HG03565 (cell line): ENCODE data around the gene PQBP1.

Experiments used
- ATAC-seq: cut with Tn5 transposase; IDR thresholded peaks from one replicate; pipeline ENCODE4 v1.9.1; 2021; ENCODE audit warnings: mild to moderate bottlenecking, moderate library complexity; ENCODE audit not compliant: unreplicated experiment

PQBP1 gene

GRCh38 chrX:48919947-48920717, 22.4 kb downstream of the PQBP1 start:
- ATAC-seq = no peak

- no peak for ATAC-seq
These were observed 23.0 kb downstream of the PQBP1 start for GRCh38 chrX:48920718-48921104.

GRCh38 chrX:48923771-48924170, 26.0 kb downstream of the PQBP1 start:
- no peak for ATAC-seq

- no peak for ATAC-seq
These were observed 26.5 kb downstream of the PQBP1 start for GRCh38 chrX:48924270-48924669.

GRCh38 chrX:48927123-48927522, 29.4 kb downstream of the PQBP1 start:
- no peak for ATAC-seq

- ATAC-seq = no peak
These were observed 30.1 kb downstream of the PQBP1 start for GRCh38 chrX:48927736-48928382.

DNA sequence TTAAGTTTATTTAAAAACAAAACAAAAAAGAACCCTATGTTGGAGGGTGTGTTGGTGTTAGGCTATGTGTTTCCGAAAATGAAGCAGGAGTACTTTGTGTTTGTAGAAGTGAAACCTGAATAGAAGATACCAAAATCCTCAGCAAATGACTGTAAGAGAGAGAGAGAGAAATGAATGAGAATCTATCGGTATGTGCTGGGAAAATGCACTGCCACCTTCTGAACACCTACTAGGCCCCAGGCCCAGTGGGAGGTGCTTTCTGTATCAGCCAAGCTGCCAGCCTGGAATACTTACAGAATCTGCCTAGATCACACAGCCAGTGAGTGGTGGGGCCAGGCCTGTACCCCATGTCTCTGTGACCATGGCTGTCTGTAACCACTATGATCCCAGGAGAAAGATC, 36.0 kb downstream of the PQBP1 start:
- ATAC-seq = no peak

DNA sequence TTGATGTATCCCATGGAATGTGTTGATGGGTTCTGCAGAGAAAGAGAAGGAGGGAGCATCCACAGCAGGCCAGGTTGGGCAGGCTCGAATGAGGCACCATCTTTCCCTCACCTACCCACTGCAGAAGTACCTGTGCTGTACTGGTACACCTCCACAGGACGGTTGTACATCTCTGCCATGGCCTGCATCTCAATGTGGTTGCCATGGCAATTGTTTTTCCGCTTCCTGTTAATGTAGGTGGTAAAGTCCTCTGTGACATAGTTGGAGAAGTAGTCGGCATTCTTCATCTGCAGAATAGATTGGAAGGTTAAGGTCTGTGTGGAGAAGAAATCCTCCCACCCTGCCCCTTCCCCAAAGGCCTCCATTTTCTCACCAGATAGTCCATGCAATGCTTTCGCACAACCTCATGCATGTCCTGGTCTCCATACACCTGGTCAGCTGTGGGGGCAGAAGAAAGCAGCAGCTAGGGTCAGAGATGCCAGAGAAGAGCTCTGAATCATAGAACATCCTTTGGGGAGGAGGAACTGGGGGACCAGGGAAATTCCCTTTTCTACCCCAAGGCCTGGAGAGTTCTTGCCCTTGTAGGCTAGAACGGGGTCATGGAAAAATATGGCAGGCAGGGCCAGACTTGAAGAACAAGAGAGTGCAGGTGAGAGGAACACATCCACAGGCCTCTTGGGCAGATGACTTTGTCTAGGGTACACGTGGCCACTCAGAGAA, 37.0 kb downstream of the PQBP1 start:
- ATAC-seq = no peak

DNA sequence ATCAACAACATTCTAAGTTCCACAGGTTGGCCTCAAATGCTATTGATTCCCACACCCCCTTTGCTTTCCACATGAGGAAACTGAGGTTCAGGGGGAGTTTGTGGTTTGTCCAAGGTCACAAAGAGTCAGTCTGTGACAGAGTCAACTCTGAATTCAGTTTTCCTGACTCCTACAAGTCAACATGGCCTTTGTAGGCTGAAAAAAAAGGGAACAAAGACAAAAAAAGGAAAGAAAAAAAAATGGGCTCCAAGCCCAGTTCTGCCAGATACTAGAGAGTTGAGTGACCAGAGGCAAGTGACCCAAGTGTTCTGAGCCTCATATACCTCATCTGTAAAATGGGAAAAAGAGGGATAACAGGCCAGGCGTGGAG, 37.6 kb downstream of the PQBP1 start:
- ATAC-seq = no peak

GRCh38 chrX:48936429-48937053, 38.8 kb downstream of the PQBP1 start:
- no peak for ATAC-seq

GRCh38 chrX:48937054-48937907, 39.6 kb downstream of the PQBP1 start:
- ATAC-seq = peak; percentile 37

DNA sequence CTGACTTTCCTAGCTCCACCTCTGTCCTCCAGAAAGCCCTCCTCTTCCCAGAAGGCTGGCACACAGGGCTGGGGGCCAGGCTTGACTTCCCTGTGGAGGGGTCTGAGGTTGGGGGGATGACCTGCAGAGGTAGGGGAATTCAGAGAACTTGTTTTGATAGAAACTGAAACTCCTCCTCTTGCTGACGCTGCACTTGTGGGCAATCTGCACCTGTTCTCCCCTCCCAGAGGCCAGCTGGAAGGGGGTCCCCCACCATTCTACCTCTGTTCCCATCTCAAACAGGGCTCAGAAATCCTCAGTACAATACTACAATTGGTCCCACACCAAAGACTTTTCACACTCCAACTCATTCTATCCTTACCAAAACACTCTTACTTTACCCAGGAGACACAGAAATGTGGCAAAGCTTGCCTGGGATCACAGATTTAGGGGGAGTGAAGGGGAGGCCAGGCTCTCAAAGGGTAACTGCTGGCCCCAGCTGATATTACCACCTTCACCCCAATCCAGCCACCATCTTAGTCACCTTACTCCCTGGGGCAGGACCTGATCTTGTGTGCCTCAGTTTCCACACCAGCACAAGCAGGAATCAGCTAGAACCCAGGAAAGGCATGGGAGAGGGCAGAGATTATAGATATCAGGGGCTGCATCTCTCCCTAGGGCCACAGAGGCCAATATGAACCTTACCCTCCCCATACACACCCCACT, 41.1 kb downstream of the PQBP1 start:
- peak; percentile 40 for ATAC-seq

GRCh38 chrX:48939524-48940228, 41.9 kb downstream of the PQBP1 start:
- no peak for ATAC-seq

- ATAC-seq = no peak
These were observed 42.8 kb downstream of the PQBP1 start for GRCh38 chrX:48940404-48940955.

GRCh38 chrX:48942895-48943294, 45.2 kb downstream of the PQBP1 start:
- no peak for ATAC-seq

- ATAC-seq = no peak
These were observed 48.0 kb downstream of the PQBP1 start for GRCh38 chrX:48945517-48946348.

- ATAC-seq = no peak
These were observed 50.9 kb downstream of the PQBP1 start for GRCh38 chrX:48948589-48948988.
